GM18873 (cell line): ENCODE results near the gene TAS2R46.
"Not testable (repeated sequence)": the region's sequence is repeated elsewhere in the genome, so short reads cannot be mapped to it uniquely, and the experiment has no call there.

Experiments used
- ATAC-seq: cut with Tn5 transposase; IDR thresholded peaks from one replicate; pipeline ENCODE4 v1.9.1; 2021; ENCODE audit warnings: mild to moderate bottlenecking, moderate library complexity, moderate number of reproducible peaks; ENCODE audit not compliant: unreplicated experiment, low FRiP score

The TAS2R46 gene, protein sequence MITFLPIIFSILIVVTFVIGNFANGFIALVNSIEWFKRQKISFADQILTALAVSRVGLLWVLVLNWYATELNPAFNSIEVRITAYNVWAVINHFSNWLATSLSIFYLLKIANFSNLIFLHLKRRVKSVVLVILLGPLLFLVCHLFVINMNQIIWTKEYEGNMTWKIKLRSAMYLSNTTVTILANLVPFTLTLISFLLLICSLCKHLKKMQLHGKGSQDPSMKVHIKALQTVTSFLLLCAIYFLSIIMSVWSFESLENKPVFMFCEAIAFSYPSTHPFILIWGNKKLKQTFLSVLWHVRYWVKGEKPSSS

DNA sequence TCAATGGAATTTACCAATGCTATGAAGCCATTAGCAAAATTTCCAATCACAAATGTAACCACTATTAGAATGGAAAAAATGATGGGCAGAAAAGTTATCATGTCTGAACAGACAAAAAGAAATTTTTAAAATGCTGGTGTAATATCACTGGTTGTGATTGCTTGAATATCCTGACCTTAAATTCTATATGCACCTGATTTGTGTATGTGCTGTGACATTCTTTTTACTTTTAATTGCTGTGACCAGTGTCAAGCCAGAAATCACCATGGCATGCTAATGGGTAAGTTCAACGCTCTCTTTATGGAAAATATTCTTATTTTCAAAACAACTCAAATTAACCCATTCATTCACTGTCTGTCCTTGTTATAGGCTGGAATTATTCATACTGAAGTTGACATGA, at the start of gene TAS2R46:
TSS of gene TAS2R46 (minus strand) at position 101 of the 400 bp plus-strand sequence. CDS start at position 101, 0 bp downstream.
- not testable (repeated sequence) for ATAC-seq

DNA sequence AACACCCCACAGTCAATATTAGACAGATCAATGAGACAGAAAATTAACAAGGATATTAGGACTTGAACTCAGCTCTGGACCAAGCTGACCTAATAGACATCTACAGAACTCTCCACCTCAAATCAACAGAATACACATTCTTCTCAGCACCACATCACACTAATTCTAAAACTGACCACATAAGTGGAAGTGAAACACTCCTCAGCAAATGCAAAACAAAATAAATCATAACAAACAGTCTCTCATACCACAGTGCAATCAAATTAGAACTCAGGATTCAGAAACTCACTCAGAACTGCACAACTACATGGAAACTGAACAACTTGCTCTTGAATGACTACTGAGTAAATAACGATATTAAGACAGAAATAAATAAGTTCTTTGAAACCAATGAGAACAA, 49.1 kb upstream of the TAS2R46 start:
- ATAC-seq: not testable (repeated sequence)

DNA sequence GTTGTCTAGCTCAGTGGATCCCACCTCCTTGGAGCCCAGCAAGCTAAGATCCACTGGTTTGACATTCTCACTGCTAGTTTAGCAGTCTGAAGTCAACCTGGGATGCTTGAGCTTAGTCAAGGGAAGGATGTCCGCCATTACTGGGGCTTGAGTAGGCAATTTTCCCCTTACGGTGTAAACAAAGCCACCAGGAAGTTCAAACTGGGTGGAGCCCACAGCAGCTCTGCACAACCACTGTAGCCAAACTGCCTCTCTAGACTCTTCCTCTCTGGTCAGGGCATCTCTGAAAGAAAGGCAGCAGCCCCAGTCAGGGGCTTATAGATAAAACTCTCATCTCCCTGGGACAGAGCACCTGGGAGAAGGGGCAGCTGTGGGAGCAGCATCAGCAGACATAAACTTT, 46.8 kb upstream of the TAS2R46 start:
- ATAC-seq: no peak

DNA sequence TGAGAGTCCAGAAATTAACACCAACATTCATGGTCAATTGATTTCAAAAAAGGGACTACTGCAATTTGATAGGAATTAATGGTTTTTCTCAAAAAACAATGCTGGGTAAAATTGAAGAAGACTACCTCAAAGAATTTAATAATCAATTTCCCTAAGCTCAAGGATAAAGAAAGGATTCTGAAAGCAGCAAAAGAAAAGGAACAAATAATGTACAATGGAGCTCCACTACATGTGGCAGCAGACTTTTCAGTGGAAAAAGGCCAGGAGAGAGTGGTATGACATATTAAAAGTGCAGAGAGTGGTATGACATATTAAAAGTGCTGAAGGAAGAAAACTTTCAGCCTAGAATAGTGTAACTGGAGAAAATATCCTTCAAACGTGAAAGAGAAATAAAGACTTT, 45.6 kb upstream of the TAS2R46 start:
- no peak for ATAC-seq

DNA sequence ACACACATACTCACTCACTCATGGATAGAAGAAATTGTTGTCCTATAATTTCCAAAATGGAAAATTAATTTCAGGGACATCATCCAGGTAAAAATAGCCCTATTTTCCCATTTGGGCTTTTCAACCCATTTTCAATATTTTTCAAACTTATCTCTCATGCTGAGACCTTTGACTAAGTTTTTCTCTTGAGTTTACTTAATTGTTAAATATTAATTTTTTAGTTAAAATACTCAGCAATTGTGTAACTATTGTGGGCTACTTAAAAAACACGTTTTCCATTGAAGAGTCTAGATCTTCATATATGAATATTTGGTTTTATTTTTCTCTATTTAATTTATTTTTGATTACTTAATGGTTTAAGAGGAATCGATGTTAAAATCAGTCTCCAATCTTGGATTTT, 44.2 kb upstream of the TAS2R46 start:
- ATAC-seq: no peak

DNA sequence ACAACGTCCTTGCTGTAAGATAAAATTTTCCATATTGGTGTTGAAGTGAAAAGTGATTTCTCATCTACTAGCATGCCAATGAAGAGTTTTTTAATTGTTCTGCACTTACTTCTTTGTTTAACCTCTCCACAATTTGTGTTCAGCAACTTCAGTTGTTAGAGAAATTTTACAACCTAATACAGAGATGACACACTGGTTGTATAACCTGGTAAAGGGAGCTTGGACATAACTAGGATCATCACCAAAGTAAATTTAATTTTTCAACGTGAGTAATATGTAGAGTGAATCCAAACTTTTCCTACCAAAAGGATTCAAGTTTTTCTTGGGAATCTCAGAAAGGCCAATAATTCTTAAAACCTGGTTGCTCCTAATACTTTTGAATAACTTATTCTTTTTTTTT, 43.5 kb upstream of the TAS2R46 start:
- ATAC-seq: no peak

DNA sequence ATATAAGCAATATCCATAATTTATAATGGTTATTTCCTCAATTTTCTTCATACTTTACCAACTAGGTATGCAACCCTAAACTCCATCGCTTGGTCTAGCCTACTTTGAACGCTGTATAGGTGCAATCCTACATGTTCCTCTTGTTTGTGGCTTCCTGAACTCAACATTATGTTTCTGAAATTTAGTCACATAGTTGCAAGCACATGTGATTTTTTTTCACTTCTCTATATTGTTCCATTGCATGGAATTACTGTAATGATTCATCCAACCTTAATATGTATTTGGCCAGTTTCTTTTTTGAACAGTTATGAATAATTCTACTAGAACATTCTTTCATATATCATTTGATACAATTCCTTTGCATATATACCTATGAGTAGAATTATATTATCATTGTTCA, 32.8 kb upstream of the TAS2R46 start:
- not testable (repeated sequence) for ATAC-seq

DNA sequence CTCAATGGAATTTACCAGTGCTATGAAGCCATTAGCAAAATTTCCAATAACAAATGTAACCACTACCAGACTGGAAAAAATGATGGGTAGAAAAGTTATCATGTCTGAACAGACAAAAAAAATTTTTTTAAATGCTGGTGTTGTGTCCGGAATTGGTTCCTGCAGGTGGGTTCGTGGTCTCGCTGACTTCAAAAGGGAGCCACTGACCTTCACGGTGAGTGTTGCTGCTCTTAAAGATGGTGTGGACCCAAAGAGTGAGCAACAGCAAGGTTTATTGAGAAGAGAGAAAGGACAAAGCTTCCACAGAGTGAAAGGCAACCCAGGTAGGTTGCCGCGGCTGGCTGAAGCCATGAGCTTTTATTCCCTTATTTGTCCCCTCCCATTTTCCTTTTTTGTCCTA, 30.0 kb upstream of the TAS2R46 start, which contains the start of gene TAS2R43:
TSS of gene TAS2R43 (minus strand) at position 186 of the 400 bp plus-strand sequence. CDS start at position 102, 84 bp downstream.
- ATAC-seq: no peak

DNA sequence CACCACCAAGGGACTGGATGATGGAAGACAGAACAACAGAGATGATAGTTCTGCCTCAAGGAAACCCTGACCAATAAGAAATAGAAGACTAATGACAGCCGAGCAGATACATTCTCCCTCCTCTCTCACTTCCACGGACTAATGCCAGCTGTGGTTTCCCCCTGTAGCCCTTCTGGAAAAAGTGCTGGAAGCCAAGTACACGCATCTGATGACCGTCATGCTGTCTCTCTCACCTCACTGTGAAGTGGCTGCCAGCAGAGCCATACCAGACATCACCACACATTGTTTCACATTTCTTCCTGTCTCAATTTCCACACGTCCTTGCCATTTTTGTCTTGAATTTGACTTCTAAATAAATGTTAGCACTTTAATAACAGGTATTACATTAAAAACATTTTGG, 27.2 kb upstream of the TAS2R46 start:
- ATAC-seq: no peak

DNA sequence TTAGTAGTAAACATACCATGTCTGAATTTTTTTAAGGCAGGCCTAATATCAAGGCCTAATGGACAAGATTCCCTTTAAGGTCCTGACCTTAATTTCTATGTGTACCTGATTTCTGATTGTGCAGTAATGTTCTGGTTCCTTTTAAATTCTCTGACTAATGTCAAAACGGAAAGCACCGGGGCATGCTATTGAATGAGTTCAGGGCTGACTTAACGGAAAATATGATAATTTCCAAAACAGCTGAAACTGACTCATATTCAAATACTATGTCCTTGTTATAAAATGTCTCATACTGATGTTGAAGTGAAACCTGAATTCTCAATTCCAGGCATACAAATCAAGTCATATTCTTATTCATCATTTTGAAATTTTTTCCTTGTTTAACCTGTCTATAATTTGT, 23.3 kb upstream of the TAS2R46 start:
- ATAC-seq: no peak

DNA sequence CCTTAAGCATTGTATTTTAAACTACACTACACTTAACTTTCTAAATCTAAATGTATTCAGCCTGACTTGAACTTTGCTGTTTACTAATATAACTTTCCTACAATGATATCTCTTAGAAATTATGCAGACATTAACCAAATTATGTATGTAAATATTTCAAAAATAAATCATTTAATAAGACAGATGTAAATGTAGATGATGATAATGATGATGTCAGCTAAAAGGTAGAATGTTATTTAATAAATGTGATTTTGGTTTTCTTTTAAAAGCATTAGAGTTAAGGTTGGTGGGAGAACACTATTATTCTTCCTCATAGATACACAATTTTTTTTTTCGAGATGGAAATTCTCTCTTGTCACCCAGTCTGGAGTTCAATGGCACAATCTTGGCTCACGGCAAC, 19.9 kb upstream of the TAS2R46 start:
- ATAC-seq: no peak

DNA sequence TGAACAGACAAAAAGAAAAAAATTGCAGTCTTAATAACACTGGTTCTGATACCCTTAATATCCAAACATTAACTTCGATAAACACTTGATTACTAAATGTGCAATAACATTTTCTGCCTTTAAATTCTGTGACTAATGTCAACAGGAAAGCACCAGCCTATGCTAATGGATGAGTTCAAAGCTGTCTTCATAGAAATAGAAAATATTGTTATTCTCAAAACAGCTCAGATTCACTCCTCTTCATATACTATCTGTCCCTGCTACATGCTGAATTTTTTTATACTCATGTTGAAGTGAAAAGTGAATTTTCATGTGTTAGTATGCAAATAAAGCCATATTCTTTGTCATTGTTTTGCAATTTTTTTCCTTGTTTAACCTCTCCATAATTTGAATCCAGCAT, 16.2 kb upstream of the TAS2R46 start:
- no peak for ATAC-seq

DNA sequence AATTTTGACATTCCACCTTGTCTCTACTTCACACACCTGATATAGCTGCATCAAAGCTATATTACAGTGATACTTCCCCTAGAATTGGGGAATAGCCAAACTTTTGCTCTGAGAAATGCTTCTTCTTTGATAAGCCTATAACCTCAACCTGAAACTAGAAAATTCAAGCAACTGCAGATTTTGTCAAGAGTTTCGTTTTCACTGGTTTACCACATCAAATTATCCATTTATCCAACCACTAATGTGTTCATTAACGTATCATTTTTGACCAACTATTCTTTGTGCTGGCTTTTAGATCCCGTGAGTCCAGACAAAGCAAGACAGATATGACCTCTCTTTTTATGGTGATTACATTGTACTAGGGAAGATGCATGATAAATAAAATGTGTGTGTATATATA, 13.5 kb upstream of the TAS2R46 start:
- no peak for ATAC-seq

DNA sequence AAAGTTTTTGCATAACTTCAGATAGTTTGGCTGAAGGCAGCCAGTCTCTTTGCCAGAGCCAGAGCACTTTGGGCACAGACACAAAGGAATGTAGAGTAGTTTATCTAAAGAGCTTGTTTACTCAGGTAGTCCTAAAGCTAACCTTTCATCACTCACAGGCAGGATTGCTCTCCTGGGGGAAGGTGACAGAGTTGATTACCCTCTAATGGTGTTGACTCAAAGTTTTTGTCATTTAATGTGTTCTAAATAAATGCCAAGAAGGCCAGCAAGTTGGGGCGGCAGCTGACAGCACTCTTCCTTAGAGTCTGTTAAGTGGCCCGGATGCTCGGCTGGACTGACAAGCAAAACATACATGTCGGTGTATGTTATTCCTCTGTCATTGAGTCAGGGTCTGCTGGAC, 9.3 kb upstream of the TAS2R46 start:
- no peak for ATAC-seq

DNA sequence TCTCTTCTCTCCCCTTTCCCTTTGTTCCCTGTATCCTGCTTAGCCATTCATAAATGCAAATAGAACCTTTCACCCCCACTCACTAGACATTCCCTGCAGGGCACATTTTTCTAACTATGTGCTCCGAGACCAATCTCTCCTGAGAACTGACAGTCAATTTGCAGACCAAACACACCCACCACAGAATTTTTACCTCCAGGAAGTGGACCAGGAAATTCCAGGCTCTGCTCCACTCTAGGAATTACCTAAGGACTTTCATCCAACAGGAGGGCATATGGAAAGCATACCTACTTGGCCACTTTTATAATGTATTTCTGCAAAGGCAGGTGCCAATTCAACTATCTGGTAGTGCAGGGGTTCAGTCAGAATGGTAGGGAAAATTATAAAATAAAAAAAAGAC, 8.9 kb upstream of the TAS2R46 start:
- ATAC-seq: no peak

DNA sequence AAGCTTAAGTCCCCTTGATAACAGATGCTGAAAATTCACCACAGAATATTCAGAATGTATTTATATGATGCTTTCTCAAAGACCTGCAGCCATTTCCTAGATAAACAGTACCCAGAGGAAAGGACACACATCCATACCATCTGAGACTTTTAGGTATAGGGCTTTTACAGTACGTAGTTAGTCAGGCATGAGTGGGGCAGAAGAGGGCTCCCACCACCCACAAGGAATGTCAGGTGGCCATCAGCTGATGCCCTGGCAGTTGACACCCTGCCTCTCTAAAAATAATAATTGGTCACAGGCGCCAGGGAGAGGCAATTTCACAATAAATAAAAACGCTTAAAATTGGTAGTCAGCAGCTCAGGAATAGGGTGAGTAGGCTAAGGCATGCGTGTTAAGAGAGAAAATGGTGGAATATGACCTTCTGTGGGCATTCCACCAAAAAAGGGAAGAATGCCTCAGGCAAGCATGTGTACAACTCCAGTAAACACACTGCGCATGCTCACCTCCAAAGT, 7.8 kb upstream of the TAS2R46 start:
- no peak for ATAC-seq

DNA sequence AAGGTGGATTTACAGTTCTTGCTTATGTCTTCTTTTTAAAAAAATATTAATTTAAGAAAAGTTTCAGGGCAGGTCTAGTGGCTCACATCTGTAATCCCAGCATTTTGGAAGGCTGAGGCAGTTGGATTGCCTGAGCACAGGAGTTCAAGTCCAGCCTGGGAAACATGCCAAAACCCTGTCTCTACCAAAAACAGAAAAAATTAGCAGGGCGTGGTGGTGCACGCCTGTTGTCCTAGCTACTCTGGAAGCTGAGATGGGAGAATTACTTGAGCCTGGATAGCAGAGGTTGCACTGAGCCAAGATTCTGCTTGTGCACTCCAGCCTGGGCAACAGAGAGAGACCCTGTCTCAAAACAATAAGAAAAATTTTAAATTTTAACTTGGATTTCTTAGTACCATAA, 5.4 kb upstream of the TAS2R46 start:
- no peak for ATAC-seq

DNA sequence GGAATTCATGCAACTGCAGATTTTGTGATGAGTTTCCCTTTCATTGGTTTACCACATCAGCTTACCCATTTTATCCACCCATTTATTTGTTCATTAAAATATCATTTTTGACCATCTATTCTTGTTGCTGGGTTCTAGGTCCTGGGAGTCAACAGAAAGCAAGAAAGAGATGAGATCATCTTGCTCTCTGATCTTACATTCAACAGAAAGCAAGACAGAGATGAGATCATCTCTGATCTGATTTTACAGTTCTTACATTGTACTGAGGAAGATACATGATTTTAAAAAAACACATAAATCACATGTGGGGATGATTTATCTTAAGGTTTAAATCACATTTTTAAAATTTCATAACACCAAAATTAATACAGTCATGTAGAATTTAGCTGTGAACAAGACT, 2.3 kb downstream of the TAS2R46 start:
- ATAC-seq: no peak

DNA sequence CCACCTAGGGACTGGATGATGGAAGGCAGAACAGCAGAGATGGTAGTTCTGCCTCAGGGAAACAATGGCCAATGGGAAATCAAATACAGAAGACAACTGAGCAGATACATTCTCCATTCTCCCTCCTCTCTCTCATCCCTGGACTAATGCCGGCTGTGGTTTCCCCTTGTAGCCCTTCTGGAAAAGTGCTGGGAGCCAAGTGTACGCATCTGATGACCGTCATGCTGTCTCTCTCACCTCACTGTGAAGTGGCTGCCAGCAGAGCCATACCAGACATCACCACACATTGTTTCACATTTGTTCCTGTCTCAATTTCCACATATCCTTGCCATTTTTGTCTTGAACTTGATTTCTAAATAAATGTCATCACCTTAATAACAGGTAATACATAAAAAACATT, 3.1 kb downstream of the TAS2R46 start:
- no peak for ATAC-seq

DNA sequence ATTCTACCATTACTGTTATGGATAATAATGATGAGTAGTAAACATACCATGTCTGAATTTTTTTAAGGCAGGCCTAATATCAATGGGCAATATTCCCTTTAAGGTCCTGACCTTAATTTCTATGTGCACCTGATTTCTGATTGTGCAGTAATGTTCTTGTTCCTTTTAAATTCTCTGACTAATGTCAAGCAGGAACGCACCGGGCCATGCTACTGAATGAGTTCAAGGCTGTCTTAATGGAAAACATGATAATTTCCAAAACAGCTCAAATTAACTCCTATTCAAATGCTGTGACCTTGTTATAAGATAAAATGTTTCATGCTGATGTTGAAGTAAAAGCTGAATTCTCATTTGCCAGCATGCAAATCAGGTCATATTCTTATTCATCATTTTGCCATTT, 6.8 kb downstream of the TAS2R46 start:
- ATAC-seq: no peak

DNA sequence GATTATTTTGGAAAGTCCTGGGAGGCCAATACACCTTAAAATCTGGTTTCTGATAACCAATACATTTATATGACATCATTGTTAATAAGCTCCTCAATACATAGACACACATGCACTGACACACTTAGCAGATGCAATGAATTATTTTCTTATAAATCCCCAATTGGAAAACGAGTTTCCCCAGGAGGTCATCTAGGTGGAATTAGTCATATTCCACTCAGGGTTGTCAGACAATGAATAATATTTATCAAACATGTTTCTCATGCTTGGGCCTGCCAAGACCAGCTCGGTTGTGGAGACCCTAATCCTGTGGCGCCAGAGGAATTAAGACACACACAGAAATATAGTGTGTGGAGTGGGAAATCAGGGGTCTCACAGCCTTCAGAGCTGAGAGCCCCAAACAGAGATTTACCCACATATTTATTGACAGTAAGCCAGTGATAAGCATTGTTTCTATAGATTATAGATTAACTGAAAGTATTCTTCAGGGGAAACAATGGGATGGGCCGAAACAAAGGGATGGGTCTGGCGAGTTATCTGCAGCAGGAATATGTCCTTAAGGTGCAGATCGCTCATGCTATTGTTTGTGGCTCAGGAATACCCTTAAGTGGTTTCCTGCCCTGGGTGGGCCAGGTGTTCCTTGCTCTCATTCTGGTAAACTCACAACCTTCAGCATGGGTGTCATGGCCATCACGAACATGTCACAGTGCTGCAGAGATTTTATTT, 12.1 kb downstream of the TAS2R46 start:
- ATAC-seq: not testable (repeated sequence)

DNA sequence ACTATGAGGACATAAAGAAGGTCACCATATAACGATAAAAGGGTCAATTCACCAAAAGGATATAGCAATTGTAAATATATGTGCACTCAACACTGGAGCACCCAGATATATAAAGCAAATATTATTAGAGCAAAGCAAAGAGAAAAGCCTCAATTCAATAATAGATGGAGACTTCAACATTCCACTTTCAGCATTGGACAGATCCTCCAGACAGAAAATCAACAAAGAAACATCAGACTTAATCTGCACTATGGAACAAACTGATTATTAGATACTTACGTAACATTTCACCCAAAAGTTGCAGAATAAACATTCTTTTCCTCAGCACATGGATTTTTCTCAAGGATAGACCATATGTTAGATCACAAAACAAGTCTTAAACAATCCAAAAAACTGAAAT, 20.7 kb downstream of the TAS2R46 start:
- ATAC-seq: not testable (repeated sequence)
